Spleen (tissue), 11 donors: Measurements from ENCODE around the gene EFL1. TPM values are rescaled to one million over a fixed set of nuclear protein-coding genes. Genes with fewer than 3 reads are reported as not detected.

Source experiments
- DNase-seq: peaks from one replicate; pipeline ENCODE4 v3.0.0-alpha.2; 2020
- H3K27ac ChIP-seq, 8 donors: fragments of 200-600 bp; sonication (generic) in 7 of 8; 1 replicate in 4 of 8; 2 replicates in 4 of 8; pipeline versions ENCODE4 v1.5.0 to v1.8.0; 2016 to 2021; ENCODE audit warnings: inconsistent platforms in 4 of 8, mild to moderate bottlenecking in 4 of 8, moderate library complexity in 1 of 8
- H3K27me3 ChIP-seq, 7 donors: fragments of 200-600 bp; sonication (generic) in 6 of 7; replicated peaks in 1 of 7; 1 replicate in 4 of 7; 2 replicates in 3 of 7; pipeline versions ENCODE4 v1.5.0 to v1.8.0; 2016 to 2021; ENCODE audit warnings: inconsistent platforms in 3 of 7, mild to moderate bottlenecking in 1 of 7
- H3K36me3 ChIP-seq, 6 donors: fragments of 200-600 bp; sonication (generic) in 5 of 6; 1 replicate in 4 of 6; 2 replicates in 2 of 6; pipeline versions ENCODE4 v1.5.0 to v1.8.0; 2016 to 2021; ENCODE audit warnings: inconsistent platforms in 2 of 6
- H3K4me1 ChIP-seq, 6 donors: fragments of 200-600 bp; sonication (generic) in 5 of 6; 1 replicate in 3 of 6; 2 replicates in 3 of 6; pipeline versions ENCODE4 v1.5.0 to v1.8.0; 2016 to 2021; ENCODE audit warnings: inconsistent platforms in 3 of 6
- H3K4me3 ChIP-seq, 8 donors: fragments of 200-600 bp; sonication (generic) in 7 of 8; 1 replicate in 4 of 8; 2 replicates in 4 of 8; pipeline versions ENCODE4 v1.5.0 to v1.8.0; 2016 to 2021; ENCODE audit warnings: inconsistent platforms in 4 of 8, mild to moderate bottlenecking in 4 of 8, moderate library complexity in 2 of 8
- H3K9me3 ChIP-seq, 8 donors: fragments of 200-600 bp; sonication (generic) in 7 of 8; 1 replicate in 4 of 8; 2 replicates in 4 of 8; pipeline versions ENCODE4 v1.5.0 to v1.8.0; 2016 to 2021; ENCODE audit warnings: inconsistent platforms in 4 of 8
- POLR2A ChIP-seq, 3 donors: fragments of 450-650 bp; IDR thresholded peaks; one replicate each; pipeline ENCODE4 v1.5.1; 2017; ENCODE audit warnings: antibody characterized with exemption in 3 of 3, mild to moderate bottlenecking in 1 of 3
- POLR2AphosphoS5 ChIP-seq, 3 donors: sonication (generic); formaldehyde crosslinking; IDR thresholded peaks; one replicate each; pipeline ENCODE4 v1.5.1; 2017; ENCODE audit warnings: antibody characterized with exemption in 3 of 3
- WGBS, 5 donors: extraction: QIAGEN DNeasy Blood & Tissue Kit in 3 of 5; methylation state at CpG; one replicate each; pipeline versions ENCODE4 v1.1.5 to v1.1.7; 2013 to 2018; 5-methylcytosine and 5-hydroxymethylcytosine counted together
- intact Hi-C: fragments of 100-400 bp; cut with DNase I; formaldehyde crosslinking; loops from one replicate; pipeline ENCODE4 v1.15.0; 2023; ENCODE audit warnings: low total_unique reads
- polyA plus RNA-seq, 3 donors: library from polyadenylated mRNA; stranded (reverse); fragments of 200-250 nt; gene quantifications; one replicate each; pipeline ENCODE4 v1.2.1, GENCODE V29; 2013
- total RNA-seq, 7 donors: library from RNA; depleted of rRNA in 3 of 7; stranded (reverse); fragments of >200 nt in 3 of 7; fragmentation: NEBNext Ultra II Directional in 4 of 7; extraction: Animal tissue kit (Norgen Biotek cat#: 25700) in 4 of 7; gene quantifications; one replicate each; pipeline versions ENCODE4 v1.1.0 to v1.2.1, GENCODE V29; 2016 to 2021
- TF ChIP-seq, protein P1 (sequence below), 11 experiments: fragments of 200-600 bp in 7 of 11; fragments of 450-650 bp in 4 of 11; sonication (generic) in 4 of 11; IDR thresholded peaks in 8 of 11; conservative IDR thresholded peaks in 3 of 11; 1 replicate in 7 of 11; 2 replicates in 4 of 11; pipeline versions ENCODE4 v1.4.0 to v1.8.0; 2016 to 2021; ENCODE audit warnings: antibody characterized with exemption in 11 of 11, inconsistent platforms in 4 of 11, mild to moderate bottlenecking in 1 of 11
- donor health status: healthy with polysubstance abuse.
- donor health status: DM: no; HTN: no; CAD: no; lungs with moderate emphysema.
- donor health status: DM: no; HTN: no; CAD: no.
- donor health status: Bipolar disorder and iron deficiency.
- donor health status: healthy.
- donor health status: DM: no; HTN: no; CAD: no.
- donor health status: DM: yes; HTN: yes; CAD: no.

Gene EFL1
- total and polyA plus RNA-seq, 10 donors, result 3.1 to 21.9 (median 17.4) TPM

GRCh38 chr15:82093774-82094211 lies 168.7 kb downstream of the EFL1 start:
- TF ChIP-seq POLR2A (IDR thresholded peaks at IDR 0.05) (no peak), POLR2AphosphoS5 (IDR thresholded peaks at IDR 0.05) (no peak)
- TF ChIP-seq, protein P1, sequence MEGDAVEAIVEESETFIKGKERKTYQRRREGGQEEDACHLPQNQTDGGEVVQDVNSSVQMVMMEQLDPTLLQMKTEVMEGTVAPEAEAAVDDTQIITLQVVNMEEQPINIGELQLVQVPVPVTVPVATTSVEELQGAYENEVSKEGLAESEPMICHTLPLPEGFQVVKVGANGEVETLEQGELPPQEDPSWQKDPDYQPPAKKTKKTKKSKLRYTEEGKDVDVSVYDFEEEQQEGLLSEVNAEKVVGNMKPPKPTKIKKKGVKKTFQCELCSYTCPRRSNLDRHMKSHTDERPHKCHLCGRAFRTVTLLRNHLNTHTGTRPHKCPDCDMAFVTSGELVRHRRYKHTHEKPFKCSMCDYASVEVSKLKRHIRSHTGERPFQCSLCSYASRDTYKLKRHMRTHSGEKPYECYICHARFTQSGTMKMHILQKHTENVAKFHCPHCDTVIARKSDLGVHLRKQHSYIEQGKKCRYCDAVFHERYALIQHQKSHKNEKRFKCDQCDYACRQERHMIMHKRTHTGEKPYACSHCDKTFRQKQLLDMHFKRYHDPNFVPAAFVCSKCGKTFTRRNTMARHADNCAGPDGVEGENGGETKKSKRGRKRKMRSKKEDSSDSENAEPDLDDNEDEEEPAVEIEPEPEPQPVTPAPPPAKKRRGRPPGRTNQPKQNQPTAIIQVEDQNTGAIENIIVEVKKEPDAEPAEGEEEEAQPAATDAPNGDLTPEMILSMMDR (IDR thresholded peaks at IDR 0.05 in 8 of 11, conservative IDR thresholded peaks at IDR 0.05 in 3 of 11), result no peak
- H3K36me3 ChIP-seq, result no peaks in the 10 kb centered on the region
- WGBS, 5 donors, result 85 to 94% (median 89%) methylated on average over 13 of the region's 13 CpGs
- peaks cover 0 to 11% (median 3%) of the 10 kb centered on the region in 8 donors for H3K9me3 ChIP-seq
- H3K4me1 ChIP-seq, result no peaks in the 10 kb centered on the region
- intact Hi-C loops, result no loop called here
- no peak overlapping the region for H3K27ac ChIP-seq
- no peak overlapping the region for H3K4me3 ChIP-seq
- H3K27me3 ChIP-seq, result no peaks in the 10 kb centered on the region
- no peak for DNase-seq

GRCh38 chr15:82093325-82093724 lies 169.2 kb downstream of the EFL1 start:
- intact Hi-C loops, result no loop called here
- no peak for DNase-seq
- Histone ChIP-seq H3K36me3 (no peaks in the 10 kb centered on the region), H3K9me3 (peaks cover 0 to 11% (median 3%) of the 10 kb centered on the region in 8 donors), H3K4me1 (no peaks in the 10 kb centered on the region), H3K27me3 (no peaks in the 10 kb centered on the region), H3K4me3 (no peak overlapping the region), H3K27ac (no peak overlapping the region)
- TF ChIP-seq, protein P1 (IDR thresholded peaks at IDR 0.05 in 8 of 11, conservative IDR thresholded peaks at IDR 0.05 in 3 of 11), result no peak
- no peak for TF ChIP-seq POLR2AphosphoS5 (IDR thresholded peaks at IDR 0.05)
- whole genome bisulfite sequencing, 5 donors, result 80 to 98% (median 89%) methylated on average over 5 of the region's 5 CpGs

DNA sequence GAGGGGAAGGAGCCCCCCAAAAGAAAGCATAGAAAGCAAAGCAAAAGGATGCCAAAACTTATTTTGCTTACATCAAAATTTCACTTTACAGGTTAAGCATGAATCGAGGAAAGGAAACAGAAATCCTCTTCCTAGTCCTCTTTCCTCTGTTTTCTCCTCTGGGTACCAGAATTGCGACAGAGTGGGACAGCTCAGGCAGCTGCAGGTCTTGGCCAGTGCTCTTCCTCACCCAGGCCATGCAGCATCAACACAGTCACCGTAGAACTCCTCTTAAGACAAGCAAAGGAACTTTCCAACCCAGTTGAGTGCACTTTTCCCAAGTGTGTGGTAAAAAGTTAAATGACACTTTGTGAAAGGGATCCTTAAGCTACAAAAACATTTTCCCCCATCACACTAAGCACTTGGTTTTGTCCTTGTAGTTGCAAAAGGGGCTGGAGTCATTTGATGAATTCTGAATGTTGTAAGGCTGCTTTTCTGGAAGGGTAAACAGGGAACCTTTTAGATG lies 170.8 kb downstream of the EFL1 start:
- Histone ChIP-seq H3K27ac (no peak overlapping the region), H3K4me3 (no peak overlapping the region), H3K27me3 (no peaks in the 10 kb centered on the region), H3K4me1 (no peaks in the 10 kb centered on the region), H3K9me3 (peaks cover 0 to 11% (median 3%) of the 10 kb centered on the region in 8 donors), H3K36me3 (no peaks in the 10 kb centered on the region)
- intact Hi-C loops, result no loop called here
- peak; percentile 5 for DNase-seq
- 63 to 90% (median 80%) methylated on average over 3 of the region's 3 CpGs for WGBS, 5 donors
- TF ChIP-seq, protein P1 (IDR thresholded peaks at IDR 0.05 in 8 of 11, conservative IDR thresholded peaks at IDR 0.05 in 3 of 11), result no peak
- TF ChIP-seq POLR2AphosphoS5 (IDR thresholded peaks at IDR 0.05) (no peak), POLR2A (IDR thresholded peaks at IDR 0.05) (no peak)

- TF ChIP-seq POLR2AphosphoS5 (IDR thresholded peaks at IDR 0.05) (no peak), POLR2A (IDR thresholded peaks at IDR 0.05) (no peak)
- TF ChIP-seq, protein P1 (IDR thresholded peaks at IDR 0.05 in 8 of 11, conservative IDR thresholded peaks at IDR 0.05 in 3 of 11), result no peak
- 86 to 93% (median 88%) methylated on average over 15 to 16 of the region's 16 CpGs for WGBS, 5 donors
Observed at GRCh38 chr15:82086243-82086995, 176.1 kb downstream of the EFL1 start.

More at GRCh38 chr15:82086243-82086995, 176.1 kb downstream of the EFL1 start:
- H3K4me1 ChIP-seq, result no peaks in the 10 kb centered on the region
- peak; percentile 16 for DNase-seq
- intact Hi-C loops, result no loop called here
- H3K27ac ChIP-seq, result no peak overlapping the region
- H3K27me3 ChIP-seq, result peaks cover 0 to 4% (median 0%) of the 10 kb centered on the region in 7 donors
- H3K4me3 ChIP-seq, result no peak overlapping the region
- no peaks in the 10 kb centered on the region for H3K9me3 ChIP-seq
- H3K36me3 ChIP-seq, result no peaks in the 10 kb centered on the region
